ENCODE measurements around the gene UBQLN1. TPM values are rescaled to one million over a fixed set of nuclear protein-coding genes. Genes with fewer than 3 reads are reported as not detected.
A peak's percentile ranks its signal among the peaks of the same experiment; 100 is the strongest.

Gene UBQLN1
- polyA plus RNA-seq, 1 of the 3 experiments (the other 2 are of a cell fraction) = 60.3 TPM

GRCh38 chr9:83622939-83623678, 84.6 kb downstream of the UBQLN1 start, which contains the start of gene IDNK:
IDNK (plus strand) TSS chr9:83623143; CDS start chr9:83623172, 29 bp downstream.
- H3K4me2 ChIP-seq = peak within 1 kb of the TSS; percentile 94
- H3K79me2 ChIP-seq (ENCODE audit: insufficient read depth) = no peaks in the 10 kb centered on the region
- peak within 1 kb of the TSS; percentile 90 for H3K9ac ChIP-seq
- peak within 1 kb of the TSS; percentile 85 for H2AFZ ChIP-seq (ENCODE audit: low read depth)
- peaks cover 6 to 15% of the 10 kb centered on the region in 2 experiments for H3K36me3 ChIP-seq (replicated peaks in 1 of 2; ENCODE audit: control insufficient read depth in 1 of 2, insufficient read depth in 2 of 2, low read length in 1 of 2)
- H3K27ac ChIP-seq (ENCODE audit: low read depth in 2 of 2, low read length in 1 of 2) = peak within 1 kb of the TSS; percentile 55 to 93
- 3% methylated on average over 20 of the region's 79 CpGs for WGBS (ENCODE audit: low lambda C conversion rate)
- DNase-seq = peak; percentile 89
- no peaks in the 10 kb centered on the region for H4K20me1 ChIP-seq (ENCODE audit: insufficient read depth)
- H3K9me2 ChIP-seq = no peaks in the 10 kb centered on the region
- no peaks in the 10 kb centered on the region for H3K9me3 ChIP-seq
- H3F3A ChIP-seq (replicated peaks; ENCODE audit: insufficient read depth) = peaks cover 3% of the 10 kb centered on the region
- peaks cover 0 to 16% of the 10 kb centered on the region in 2 experiments; a peak in 2 of 4 replicates for H3K4me1 ChIP-seq (ENCODE audit: control insufficient read depth in 1 of 2, insufficient read depth in 2 of 2, low read depth in 1 of 2, low read length in 1 of 2)
- no peaks in the 10 kb centered on the region for H3K27me3 ChIP-seq (ENCODE audit: insufficient read depth)
- CTCF ChIA-PET = interaction anchor here (0.6 to 4.5 kb wide), 7 partner anchors 9 to 423 kb away, joined by 3 to 16 read pairs (median 5); no protein-coding TSS in a partner anchor
- H3K4me3 ChIP-seq (ENCODE audit: low read depth in 2 of 2, low read length in 1 of 2) = peak within 1 kb of the TSS; percentile 69 to 80
- POLR2A ChIA-PET = interaction anchor here (0.8 to 2.4 kb wide), 9 partner anchors 9 to 296 kb away, joined by 3 to 11 read pairs (median 4); partner anchors contain the start of gene UBQLN1
- no peak for TF ChIP-seq NFIC (IDR thresholded peaks at IDR 0.05; ENCODE audit: borderline replicate concordance)
- no peak for TF ChIP-seq GATA2 (CRISPR knock-in tag; IDR thresholded peaks at IDR 0.05)
- no peak for TF ChIP-seq FOXM1 (IDR thresholded peaks at IDR 0.05; ENCODE audit: low read depth)
- TF ChIP-seq RCOR1 (IDR thresholded peaks at IDR 0.05; ENCODE audit: low read length) = peak; percentile 5; the same call in 1 of the 2 replicates
- TF ChIP-seq CTCF (IDR thresholded peaks at IDR 0.05) = no peak
- no peak for TF ChIP-seq RXRA (IDR thresholded peaks at IDR 0.05; ENCODE audit: borderline replicate concordance, low read depth)
- TF ChIP-seq YY1 (IDR thresholded peaks at IDR 0.05; ENCODE audit: low read depth) = peak; percentile 82
- TF ChIP-seq MXI1 (IDR thresholded peaks at IDR 0.05; ENCODE audit: low read depth, low read length) = peak; percentile 58; the same call in 1 of the 2 replicates
- TF ChIP-seq CHD2 (IDR thresholded peaks at IDR 0.05; ENCODE audit: low read length, partially characterized antibody) = no peak
- no peak; the same call in 1 of the 2 replicates for TF ChIP-seq POLR2AphosphoS5 (IDR thresholded peaks at IDR 0.05; ENCODE audit: low read depth, low read length)
- TF ChIP-seq SMC3 (IDR thresholded peaks at IDR 0.05; ENCODE audit: low read depth, low read length) = no peak
- no peak for TF ChIP-seq JUND (IDR thresholded peaks at IDR 0.05)
- TF ChIP-seq EZH2phosphoT487 (IDR thresholded peaks at IDR 0.05; ENCODE audit: borderline replicate concordance, low read depth) = no peak
- TF ChIP-seq, protein P1, sequence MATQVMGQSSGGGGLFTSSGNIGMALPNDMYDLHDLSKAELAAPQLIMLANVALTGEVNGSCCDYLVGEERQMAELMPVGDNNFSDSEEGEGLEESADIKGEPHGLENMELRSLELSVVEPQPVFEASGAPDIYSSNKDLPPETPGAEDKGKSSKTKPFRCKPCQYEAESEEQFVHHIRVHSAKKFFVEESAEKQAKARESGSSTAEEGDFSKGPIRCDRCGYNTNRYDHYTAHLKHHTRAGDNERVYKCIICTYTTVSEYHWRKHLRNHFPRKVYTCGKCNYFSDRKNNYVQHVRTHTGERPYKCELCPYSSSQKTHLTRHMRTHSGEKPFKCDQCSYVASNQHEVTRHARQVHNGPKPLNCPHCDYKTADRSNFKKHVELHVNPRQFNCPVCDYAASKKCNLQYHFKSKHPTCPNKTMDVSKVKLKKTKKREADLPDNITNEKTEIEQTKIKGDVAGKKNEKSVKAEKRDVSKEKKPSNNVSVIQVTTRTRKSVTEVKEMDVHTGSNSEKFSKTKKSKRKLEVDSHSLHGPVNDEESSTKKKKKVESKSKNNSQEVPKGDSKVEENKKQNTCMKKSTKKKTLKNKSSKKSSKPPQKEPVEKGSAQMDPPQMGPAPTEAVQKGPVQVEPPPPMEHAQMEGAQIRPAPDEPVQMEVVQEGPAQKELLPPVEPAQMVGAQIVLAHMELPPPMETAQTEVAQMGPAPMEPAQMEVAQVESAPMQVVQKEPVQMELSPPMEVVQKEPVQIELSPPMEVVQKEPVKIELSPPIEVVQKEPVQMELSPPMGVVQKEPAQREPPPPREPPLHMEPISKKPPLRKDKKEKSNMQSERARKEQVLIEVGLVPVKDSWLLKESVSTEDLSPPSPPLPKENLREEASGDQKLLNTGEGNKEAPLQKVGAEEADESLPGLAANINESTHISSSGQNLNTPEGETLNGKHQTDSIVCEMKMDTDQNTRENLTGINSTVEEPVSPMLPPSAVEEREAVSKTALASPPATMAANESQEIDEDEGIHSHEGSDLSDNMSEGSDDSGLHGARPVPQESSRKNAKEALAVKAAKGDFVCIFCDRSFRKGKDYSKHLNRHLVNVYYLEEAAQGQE (IDR thresholded peaks at IDR 0.05; ENCODE audit: low read depth, low read length) = no peak
- no peak for TF ChIP-seq MEF2A (IDR thresholded peaks at IDR 0.05; ENCODE audit: borderline replicate concordance, low read depth)
- TF ChIP-seq SIN3A (IDR thresholded peaks at IDR 0.05; ENCODE audit: borderline replicate concordance, low read depth, low read length) = peak; percentile 26; the same call in 1 of the 2 replicates
- no peak for TF ChIP-seq NRF1 (IDR thresholded peaks at IDR 0.05; ENCODE audit: low read depth, low read length)
- no peak for TF ChIP-seq ZBTB33 (IDR thresholded peaks at IDR 0.05; ENCODE audit: borderline replicate concordance, low read depth)
- TF ChIP-seq IRF3 (IDR thresholded peaks at IDR 0.05; ENCODE audit: low read depth, low read length) = no peak
- TF ChIP-seq RFX5 (IDR thresholded peaks at IDR 0.05; ENCODE audit: low read length) = no peak
- no peak for TF ChIP-seq TEAD4 (IDR thresholded peaks at IDR 0.05; ENCODE audit: borderline replicate concordance, insufficient read depth)
- peak; percentile 10; the same call in 1 of the 2 replicates for TF ChIP-seq ELF1 (IDR thresholded peaks at IDR 0.05)
- TF ChIP-seq, protein P2, sequence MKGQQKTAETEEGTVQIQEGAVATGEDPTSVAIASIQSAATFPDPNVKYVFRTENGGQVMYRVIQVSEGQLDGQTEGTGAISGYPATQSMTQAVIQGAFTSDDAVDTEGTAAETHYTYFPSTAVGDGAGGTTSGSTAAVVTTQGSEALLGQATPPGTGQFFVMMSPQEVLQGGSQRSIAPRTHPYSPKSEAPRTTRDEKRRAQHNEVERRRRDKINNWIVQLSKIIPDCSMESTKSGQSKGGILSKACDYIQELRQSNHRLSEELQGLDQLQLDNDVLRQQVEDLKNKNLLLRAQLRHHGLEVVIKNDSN (IDR thresholded peaks at IDR 0.05; ENCODE audit: borderline replicate concordance, low read depth) = 0 out of 2 replicates have a peak, but pooled peaks have one; percentile 12
